GM21367 (cell line): ENCODE measurements around the gene CLASP1.

Source experiments
- ATAC-seq: cut with Tn5 transposase; IDR thresholded peaks from one replicate; pipeline ENCODE4 v1.9.1; 2021; ENCODE audit not compliant: unreplicated experiment

The CLASP1 gene

GRCh38 chr2:121513597-121514333 is 135.5 kb downstream of the CLASP1 start:
- no peak for ATAC-seq

DNA sequence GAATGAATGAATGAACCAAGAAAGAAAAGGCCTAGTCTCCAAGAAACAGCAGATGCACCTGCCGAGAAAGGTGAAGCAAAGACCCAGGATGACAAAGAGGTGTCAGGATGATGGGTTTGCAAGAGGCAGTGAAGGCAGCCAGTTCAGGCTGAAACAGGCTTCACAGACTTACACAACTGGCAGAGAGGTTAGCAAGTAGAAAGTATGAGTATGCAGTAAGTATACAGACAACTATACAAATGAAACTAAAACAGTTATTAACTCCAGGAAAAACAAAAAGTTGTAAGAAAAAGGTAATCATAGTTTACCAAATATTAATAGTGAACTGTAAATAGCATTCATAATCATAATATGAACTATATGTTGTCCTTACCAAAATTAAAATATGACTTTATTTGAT is 138.4 kb downstream of the CLASP1 start:
- no peak for ATAC-seq

- no peak for ATAC-seq
Observed at GRCh38 chr2:121506621-121507020, 142.6 kb downstream of the CLASP1 start.

GRCh38 chr2:121505986-121506586 is 143.2 kb downstream of the CLASP1 start:
- ATAC-seq, result no peak

GRCh38 chr2:121505005-121505404 is 144.3 kb downstream of the CLASP1 start:
- no peak for ATAC-seq

GRCh38 chr2:121504316-121504715 is 144.9 kb downstream of the CLASP1 start:
- ATAC-seq, result no peak

DNA sequence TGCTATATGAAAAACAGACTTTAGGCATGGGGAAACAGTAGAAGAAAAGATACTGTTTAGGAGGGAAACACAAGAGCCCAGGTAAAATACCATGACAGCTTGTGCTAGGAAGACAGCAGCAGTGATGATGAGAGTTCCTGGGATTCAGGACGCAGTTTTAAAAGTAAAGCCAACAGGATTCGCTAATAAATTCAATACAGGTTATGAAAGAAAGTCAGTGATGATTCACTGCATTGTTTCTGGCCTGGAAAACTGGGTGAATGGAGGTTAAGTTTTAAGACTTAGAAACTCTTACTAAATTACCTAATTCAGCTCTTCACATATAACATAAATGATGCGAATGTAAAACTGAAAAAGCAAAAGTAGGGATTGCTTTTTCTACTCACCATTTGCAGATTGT is 146.5 kb downstream of the CLASP1 start:
- ATAC-seq, result no peak

- ATAC-seq, result no peak
Observed at GRCh38 chr2:121502246-121502645, 147.0 kb downstream of the CLASP1 start.

DNA sequence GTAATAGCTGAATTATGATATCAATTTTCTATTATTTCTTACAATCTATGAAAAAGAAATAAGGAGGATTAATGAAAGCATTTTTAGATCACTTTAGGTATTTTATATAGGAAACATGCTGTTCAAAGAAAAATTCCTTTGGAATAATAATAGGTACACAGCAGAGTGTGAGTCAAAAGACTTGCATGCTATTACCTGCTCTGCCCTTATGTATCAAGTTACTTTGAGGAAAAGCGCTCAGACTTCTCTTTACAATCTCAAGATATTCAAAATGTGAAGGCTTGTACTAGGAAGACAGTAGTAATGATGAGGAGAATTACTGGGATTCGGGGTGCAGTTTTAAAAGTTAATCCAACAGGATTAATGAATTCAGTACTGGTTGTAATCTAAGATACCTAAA is 147.7 kb downstream of the CLASP1 start:
- no peak for ATAC-seq

GRCh38 chr2:121501031-121501430 is 148.2 kb downstream of the CLASP1 start:
- no peak for ATAC-seq

DNA sequence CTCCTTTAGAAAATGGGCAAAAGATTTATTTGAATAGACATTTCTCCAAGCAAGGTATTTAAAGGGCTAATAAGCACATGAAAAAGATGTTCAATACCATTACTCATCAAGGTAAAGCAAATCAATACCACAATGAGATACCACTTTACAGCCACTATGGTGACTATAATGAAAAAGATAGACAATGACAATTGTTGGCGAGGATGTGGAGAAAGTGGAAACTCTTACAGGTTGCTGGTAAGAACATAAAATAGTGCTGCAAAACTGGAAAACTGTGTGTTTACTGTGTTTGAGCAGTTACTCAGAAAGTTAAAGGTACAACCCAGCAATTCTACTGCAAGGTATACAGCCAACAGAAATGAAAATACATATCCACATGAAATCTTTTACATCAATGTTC is 150.5 kb downstream of the CLASP1 start:
- no peak for ATAC-seq

GRCh38 chr2:121492409-121492808 is 156.9 kb downstream of the CLASP1 start:
- ATAC-seq, result no peak

GRCh38 chr2:121491518-121491917 is 157.7 kb downstream of the CLASP1 start:
- ATAC-seq, result no peak

GRCh38 chr2:121490584-121491133 is 158.6 kb downstream of the CLASP1 start:
- no peak for ATAC-seq

- ATAC-seq, result no peak
Observed at GRCh38 chr2:121489911-121490583, 159.2 kb downstream of the CLASP1 start.

GRCh38 chr2:121489284-121489683 is 160.0 kb downstream of the CLASP1 start:
- ATAC-seq, result no peak

GRCh38 chr2:121486191-121486790 is 163.0 kb downstream of the CLASP1 start:
- no peak for ATAC-seq

DNA sequence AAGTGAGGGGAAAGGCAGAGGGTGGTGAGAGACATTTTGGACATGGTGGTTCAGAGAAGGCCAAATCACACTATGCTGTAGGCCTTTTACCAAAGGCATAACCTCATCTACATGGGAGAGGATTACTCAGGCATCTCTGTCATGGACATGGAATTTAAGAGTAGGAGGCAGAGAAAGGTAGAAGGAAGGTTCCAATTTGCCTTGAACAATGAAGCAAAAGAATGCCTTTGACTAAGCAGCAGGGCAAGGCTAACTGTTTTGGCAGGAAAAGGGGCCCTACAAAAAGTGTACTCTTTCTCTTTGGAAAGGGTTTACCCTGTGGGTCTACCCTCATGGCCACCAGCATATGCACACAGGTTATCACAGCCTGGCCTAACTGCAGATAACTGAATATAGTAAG is 164.2 kb downstream of the CLASP1 start:
- ATAC-seq, result no peak

DNA sequence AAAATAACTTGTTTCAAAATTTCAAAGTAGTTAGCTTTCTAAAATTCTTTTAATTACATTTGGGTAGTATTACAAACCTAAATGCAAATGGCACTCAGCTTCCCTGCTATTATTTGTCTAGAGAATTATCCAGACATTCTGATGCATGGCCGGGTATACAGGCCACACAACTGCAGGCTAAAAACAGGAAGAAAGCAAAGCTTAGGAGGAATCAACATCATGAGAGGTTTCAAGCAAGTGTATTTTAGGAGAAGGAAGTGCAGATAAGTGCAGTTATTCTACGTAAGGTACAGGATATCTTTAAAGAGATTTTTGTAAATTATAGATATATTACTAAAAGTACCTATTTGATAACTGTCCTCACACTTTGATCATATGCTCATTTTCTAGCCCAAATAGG is 165.4 kb downstream of the CLASP1 start:
- no peak for ATAC-seq

GRCh38 chr2:121483021-121483420 is 166.2 kb downstream of the CLASP1 start:
- no peak for ATAC-seq

- ATAC-seq, result no peak
Observed at GRCh38 chr2:121480826-121481225, 168.4 kb downstream of the CLASP1 start.
